Measurements from ENCODE around the gene ITGA11.

DNA sequence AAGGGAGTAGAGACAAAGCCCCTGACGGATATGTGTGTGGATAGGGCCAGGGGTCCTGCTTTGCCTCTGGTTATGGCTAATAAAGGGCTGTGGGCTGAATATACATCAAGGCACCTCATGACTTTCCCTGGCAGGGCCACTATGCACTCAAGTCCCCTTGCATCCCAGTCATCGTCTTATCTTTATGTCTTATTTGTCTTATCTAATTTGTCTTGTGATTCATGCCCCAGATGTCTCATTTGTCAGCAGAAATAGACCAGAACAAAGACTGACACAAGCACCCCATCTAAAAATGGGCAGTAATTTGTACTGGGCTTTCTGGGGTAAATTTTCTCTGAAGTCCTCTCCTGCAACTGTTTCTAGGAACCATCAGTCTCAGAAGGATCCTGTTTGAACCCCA, 68.6 kb downstream of the ITGA11 start:
- TF ChIP-seq, protein P1, sequence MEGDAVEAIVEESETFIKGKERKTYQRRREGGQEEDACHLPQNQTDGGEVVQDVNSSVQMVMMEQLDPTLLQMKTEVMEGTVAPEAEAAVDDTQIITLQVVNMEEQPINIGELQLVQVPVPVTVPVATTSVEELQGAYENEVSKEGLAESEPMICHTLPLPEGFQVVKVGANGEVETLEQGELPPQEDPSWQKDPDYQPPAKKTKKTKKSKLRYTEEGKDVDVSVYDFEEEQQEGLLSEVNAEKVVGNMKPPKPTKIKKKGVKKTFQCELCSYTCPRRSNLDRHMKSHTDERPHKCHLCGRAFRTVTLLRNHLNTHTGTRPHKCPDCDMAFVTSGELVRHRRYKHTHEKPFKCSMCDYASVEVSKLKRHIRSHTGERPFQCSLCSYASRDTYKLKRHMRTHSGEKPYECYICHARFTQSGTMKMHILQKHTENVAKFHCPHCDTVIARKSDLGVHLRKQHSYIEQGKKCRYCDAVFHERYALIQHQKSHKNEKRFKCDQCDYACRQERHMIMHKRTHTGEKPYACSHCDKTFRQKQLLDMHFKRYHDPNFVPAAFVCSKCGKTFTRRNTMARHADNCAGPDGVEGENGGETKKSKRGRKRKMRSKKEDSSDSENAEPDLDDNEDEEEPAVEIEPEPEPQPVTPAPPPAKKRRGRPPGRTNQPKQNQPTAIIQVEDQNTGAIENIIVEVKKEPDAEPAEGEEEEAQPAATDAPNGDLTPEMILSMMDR (conservative IDR thresholded peaks at IDR 0.05), result no peak
- no peak for TF ChIP-seq EZH2 (IDR thresholded peaks at IDR 0.05; ENCODE audit: low read depth)

All from PC-9 (cell line).